Spinal cord (tissue), 10 donors: ENCODE data around the gene DOCK6. TPM values are rescaled to one million over a fixed set of nuclear protein-coding genes. Genes with fewer than 3 reads are reported as not detected.

Source experiments
- DNase-seq, 6 donors: peaks; one replicate each; pipeline versions ENCODE4 v3.0.0 to v3.0.0-alpha.2; 2013 to 2015; ENCODE audit warnings: low spot score in 6 of 6, low read depth in 4 of 6
- H3K27ac ChIP-seq: one replicate; pipeline ENCODE4 v1.5.1; 2013; ENCODE audit warnings: low read depth, low read length, control low read depth
- H3K27me3 ChIP-seq: one replicate; pipeline ENCODE4 v1.6.1; 2013; ENCODE audit warnings: low read length; ENCODE audit not compliant: control insufficient read depth, insufficient read depth
- H3K36me3 ChIP-seq: one replicate; pipeline ENCODE4 v1.6.1; 2013; ENCODE audit warnings: low read length; ENCODE audit not compliant: control insufficient read depth, insufficient read depth
- H3K4me1 ChIP-seq: one replicate; pipeline ENCODE4 v1.6.1; 2013; ENCODE audit warnings: low read length; ENCODE audit not compliant: control insufficient read depth, insufficient read depth
- H3K4me3 ChIP-seq: one replicate; pipeline ENCODE4 v1.5.1; 2013; ENCODE audit warnings: low read depth, low read length, control low read depth
- H3K9me3 ChIP-seq: one replicate; pipeline ENCODE4 v1.6.1; 2013; ENCODE audit warnings: low read length; ENCODE audit not compliant: control insufficient read depth, insufficient read depth
- WGBS: methylation state at CpG from one replicate; pipeline ENCODE4 v1.1.5; 2013; ENCODE audit warnings: missing lambda C conversion rate; ENCODE audit not compliant: insufficient coverage; 5-methylcytosine and 5-hydroxymethylcytosine counted together
- polyA plus RNA-seq, 2 donors: library from polyadenylated mRNA; unstranded; fragments of 120-200 nt; gene quantifications; one replicate each; pipeline ENCODE4 v1.2.1, GENCODE V29; 2013; ENCODE audit not compliant: insufficient read length in 2 of 2
- total RNA-seq, 2 donors: library from RNA; depleted of rRNA in 1 of 2; stranded (reverse); fragments of 120-200 nt in 1 of 2; fragments of >200 nt in 1 of 2; gene quantifications; one replicate each; pipeline versions ENCODE4 v1.2.3 to v1.2.4, GENCODE V29; 2013 to 2014
- donor health status: healthy.

The DOCK6 gene
- total and polyA plus RNA-seq, 4 donors: 16.5 to 71.2 (median 47.3) TPM

- no peaks in the 10 kb centered on the region for H3K9me3 ChIP-seq
- H3K27me3 ChIP-seq: peaks cover 6% of the 10 kb centered on the region
- no peak overlapping the region for H3K4me3 ChIP-seq
- 71% methylated on average over 10 of the region's 19 CpGs for WGBS
- H3K27ac ChIP-seq: peak overlapping the region; percentile 17
- DNase-seq: no peak
- no peaks in the 10 kb centered on the region for H3K36me3 ChIP-seq
- H3K4me1 ChIP-seq: peaks cover 16% of the 10 kb centered on the region
Observed at GRCh38 chr19:11264452-11265176, 2.3 kb upstream of the DOCK6 start.

GRCh38 chr19:11263726-11264125 is 1.4 kb upstream of the DOCK6 start:
- WGBS: 100% methylated on average over 2 of the region's 6 CpGs
- Histone ChIP-seq H3K4me3 (no peak overlapping the region), H3K4me1 (peaks cover 16% of the 10 kb centered on the region), H3K27ac (no peak overlapping the region), H3K36me3 (no peaks in the 10 kb centered on the region), H3K9me3 (no peaks in the 10 kb centered on the region), H3K27me3 (peaks cover 6% of the 10 kb centered on the region)
- no peak for DNase-seq

GRCh38 chr19:11261431-11261970 is 823 bp downstream of the DOCK6 start:
- H3K9me3 ChIP-seq: no peaks in the 10 kb centered on the region
- peak overlapping the region; percentile 58 for H3K27ac ChIP-seq
- peak in 3 of 6 donors; percentile 2 to 59 (median 24) for DNase-seq
- peaks cover 16% of the 10 kb centered on the region for H3K4me1 ChIP-seq
- H3K27me3 ChIP-seq: peaks cover 6% of the 10 kb centered on the region
- 19% methylated on average over 9 of the region's 18 CpGs for WGBS
- H3K4me3 ChIP-seq: peak overlapping the region; percentile 63
- H3K36me3 ChIP-seq: no peaks in the 10 kb centered on the region

DNA sequence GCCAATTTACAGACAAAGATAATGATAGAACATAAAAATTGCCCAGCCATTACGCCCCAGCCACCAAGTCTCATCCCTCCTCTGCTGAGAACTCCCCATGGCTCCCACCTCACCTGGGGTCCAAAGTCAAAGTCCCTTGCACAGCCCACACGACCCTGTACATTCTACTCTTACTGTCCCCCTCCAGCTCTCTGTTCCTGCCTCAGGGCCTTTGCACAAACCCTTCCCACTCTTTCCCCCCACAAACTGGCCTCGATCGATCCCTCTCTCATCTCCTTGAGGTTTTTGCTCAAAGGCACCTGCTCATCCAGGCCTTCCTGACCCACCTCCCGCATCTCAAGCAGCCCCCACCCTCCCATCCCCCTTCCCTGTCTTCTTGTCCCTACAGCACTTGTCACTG is 1.3 kb downstream of the DOCK6 start:
- WGBS: 72% methylated on average over 5 of the region's 5 CpGs
- Histone ChIP-seq H3K27me3 (peaks cover 6% of the 10 kb centered on the region), H3K4me1 (peaks cover 20% of the 10 kb centered on the region), H3K4me3 (no peak overlapping the region), H3K36me3 (no peaks in the 10 kb centered on the region), H3K9me3 (no peaks in the 10 kb centered on the region), H3K27ac (no peak overlapping the region)
- no peak for DNase-seq

DNA sequence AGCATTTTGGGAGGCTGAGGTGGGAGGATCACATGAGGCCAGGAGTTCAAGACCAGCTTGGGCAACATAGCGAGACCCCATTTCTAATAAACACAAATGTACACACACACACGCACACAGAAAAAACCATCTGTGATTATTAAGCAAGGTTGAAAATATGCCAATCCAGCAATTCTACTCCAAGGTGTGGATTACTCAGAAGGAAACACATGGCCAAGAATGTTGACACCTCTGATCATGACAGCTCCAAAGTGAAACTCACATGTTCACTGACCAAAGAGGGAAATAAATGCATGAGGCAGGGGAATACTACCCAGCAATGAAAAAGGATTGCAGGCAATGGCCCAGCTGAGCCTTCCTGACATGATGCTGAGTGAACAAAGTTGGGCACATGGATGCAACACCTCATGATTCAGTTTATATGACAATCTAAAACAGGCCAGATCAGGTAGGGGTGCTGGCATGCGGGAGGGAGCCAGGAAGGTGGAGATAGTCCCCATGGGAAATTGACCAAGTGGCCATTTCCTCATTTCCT is 4.4 kb downstream of the DOCK6 start:
- Histone ChIP-seq H3K9me3 (no peaks in the 10 kb centered on the region), H3K4me3 (no peak overlapping the region), H3K27ac (no peak overlapping the region), H3K36me3 (peaks cover 4% of the 10 kb centered on the region), H3K27me3 (peaks cover 6% of the 10 kb centered on the region), H3K4me1 (peaks cover 24% of the 10 kb centered on the region)
- WGBS: no CpG with 5 or more reads among the region's 3 CpGs
- DNase-seq: no peak

- DNase-seq: peak in 2 of 6 donors; percentile 13 to 43
Observed at GRCh38 chr19:11256189-11256588, 6.1 kb downstream of the DOCK6 start.

GRCh38 chr19:11254666-11255065 is 7.7 kb downstream of the DOCK6 start:
- peaks cover 11% of the 10 kb centered on the region for H3K4me1 ChIP-seq
- no peaks in the 10 kb centered on the region for H3K27me3 ChIP-seq
- H3K36me3 ChIP-seq: peaks cover 17% of the 10 kb centered on the region
- H3K27ac ChIP-seq: no peak overlapping the region
- no peaks in the 10 kb centered on the region for H3K9me3 ChIP-seq
- DNase-seq: no peak
- no peak overlapping the region for H3K4me3 ChIP-seq
- WGBS: 85% methylated on average over 5 of the region's 5 CpGs

More at GRCh38 chr19:11256189-11256588, 6.1 kb downstream of the DOCK6 start:
- Histone ChIP-seq H3K36me3 (peaks cover 12% of the 10 kb centered on the region), H3K27me3 (no peaks in the 10 kb centered on the region), H3K4me1 (peaks cover 11% of the 10 kb centered on the region), H3K27ac (peak overlapping the region; percentile 40), H3K9me3 (no peaks in the 10 kb centered on the region), H3K4me3 (no peak overlapping the region)
- 8% methylated on average over 7 of the region's 7 CpGs for WGBS

DNA sequence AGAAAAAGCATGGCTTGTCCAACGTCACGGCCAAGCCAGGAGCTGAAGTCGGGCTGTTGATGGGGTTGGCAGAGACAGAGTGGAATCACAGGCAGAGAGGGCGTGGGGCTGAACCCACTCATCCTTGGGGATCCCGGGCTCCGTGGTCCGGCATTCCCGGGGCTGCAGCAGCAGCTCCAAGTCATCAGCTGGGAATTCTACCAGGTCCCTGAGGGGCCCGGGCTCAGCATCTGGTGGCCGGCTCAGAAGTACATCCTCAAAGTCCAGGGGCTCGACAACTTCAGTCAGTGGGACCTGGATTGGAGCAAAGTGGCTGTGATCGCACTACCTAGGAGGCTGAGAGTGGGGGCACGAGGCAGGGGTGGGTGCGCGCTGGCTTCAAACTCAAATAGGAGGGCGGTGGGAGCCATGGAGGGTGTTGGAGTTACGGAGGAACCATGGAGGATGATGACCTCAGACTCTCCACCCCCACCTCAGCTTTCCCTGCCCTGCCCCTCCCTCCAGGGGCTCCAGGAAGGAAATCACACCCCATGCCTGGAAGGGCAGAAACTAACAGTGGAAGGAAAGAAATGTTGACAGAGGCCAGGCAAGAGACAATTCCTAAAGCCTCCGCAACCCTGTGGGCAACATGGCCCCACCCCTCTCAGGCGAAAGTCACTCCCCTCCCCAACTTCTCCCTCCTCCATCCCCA is 9.5 kb downstream of the DOCK6 start:
- WGBS: 89% methylated on average over 14 of the region's 19 CpGs
- H3K36me3 ChIP-seq: peaks cover 20% of the 10 kb centered on the region
- H3K27me3 ChIP-seq: no peaks in the 10 kb centered on the region
- H3K9me3 ChIP-seq: no peaks in the 10 kb centered on the region
- H3K27ac ChIP-seq: peak overlapping the region; percentile 25
- no peak for DNase-seq
- H3K4me1 ChIP-seq: peaks cover 11% of the 10 kb centered on the region
- H3K4me3 ChIP-seq: no peak overlapping the region

DNA sequence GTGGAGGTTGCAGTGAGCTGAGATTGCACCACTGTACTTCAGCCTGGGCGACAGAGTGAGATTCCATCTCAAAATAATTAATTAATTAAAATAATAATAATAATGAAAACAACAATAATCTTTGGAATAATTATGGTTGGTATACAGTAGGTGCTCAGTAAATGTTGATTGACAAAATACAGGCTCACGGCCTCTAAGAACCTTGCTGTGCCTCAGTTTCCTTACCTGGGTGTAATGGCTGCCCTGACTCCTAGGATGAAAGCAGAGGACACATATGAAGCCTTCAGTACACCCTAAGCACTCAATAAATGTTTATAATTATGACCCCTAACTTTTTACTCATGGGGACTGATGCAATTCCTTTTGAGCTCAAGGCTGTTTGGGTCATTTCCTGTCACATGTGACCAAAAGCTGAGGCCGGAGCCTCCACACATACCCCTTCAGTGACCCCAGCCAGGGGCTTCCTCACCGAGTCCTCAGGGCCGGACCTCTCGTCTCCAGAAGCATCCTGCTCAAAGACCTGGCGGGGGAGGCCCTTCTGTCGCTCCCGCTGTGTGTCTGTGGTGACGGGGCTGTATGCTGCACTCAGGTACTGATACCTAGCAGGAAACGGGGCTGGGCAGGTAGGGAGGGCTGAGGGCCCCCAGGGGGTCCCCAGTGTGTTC is 10.5 kb downstream of the DOCK6 start:
- H3K9me3 ChIP-seq: no peaks in the 10 kb centered on the region

More for the DNA sequence above, 10.5 kb downstream of the DOCK6 start:
- H3K4me3 ChIP-seq: no peak overlapping the region
- H3K4me1 ChIP-seq: peaks cover 11% of the 10 kb centered on the region
- H3K36me3 ChIP-seq: peaks cover 25% of the 10 kb centered on the region
- H3K27me3 ChIP-seq: no peaks in the 10 kb centered on the region
- H3K27ac ChIP-seq: no peak overlapping the region
- DNase-seq: no peak
- WGBS: 94% methylated on average over 10 of the region's 11 CpGs
